ENCODE results near the gene GRK2.

GRK2 gene

DNA sequence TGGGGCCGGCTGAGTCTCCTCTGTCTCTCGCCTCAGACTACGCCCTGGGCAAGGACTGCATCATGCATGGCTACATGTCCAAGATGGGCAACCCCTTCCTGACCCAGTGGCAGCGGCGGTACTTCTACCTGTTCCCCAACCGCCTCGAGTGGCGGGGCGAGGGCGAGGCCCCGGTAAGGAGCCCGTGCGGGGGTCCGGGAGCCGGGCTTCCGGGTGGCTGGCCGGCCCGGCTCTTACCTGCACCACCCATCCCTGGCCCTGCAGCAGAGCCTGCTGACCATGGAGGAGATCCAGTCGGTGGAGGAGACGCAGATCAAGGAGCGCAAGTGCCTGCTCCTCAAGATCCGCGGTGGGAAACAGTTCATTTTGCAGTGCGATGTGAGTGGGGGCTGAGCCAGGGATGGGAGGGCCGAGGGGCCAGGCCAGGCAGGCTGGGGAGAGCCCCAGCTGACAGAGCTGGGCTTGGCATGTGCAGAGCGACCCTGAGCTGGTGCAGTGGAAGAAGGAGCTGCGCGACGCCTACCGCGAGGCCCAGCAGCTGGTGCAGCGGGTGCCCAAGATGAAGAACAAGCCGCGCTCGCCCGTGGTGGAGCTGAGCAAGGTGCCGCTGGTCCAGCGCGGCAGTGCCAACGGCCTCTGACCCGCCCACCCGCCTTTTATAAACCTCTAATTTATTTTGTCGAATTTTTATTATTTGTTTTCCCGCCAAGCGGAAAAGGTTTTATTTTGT is 18.7 kb downstream of the GRK2 start:
- no peak for DNase-seq

DNA sequence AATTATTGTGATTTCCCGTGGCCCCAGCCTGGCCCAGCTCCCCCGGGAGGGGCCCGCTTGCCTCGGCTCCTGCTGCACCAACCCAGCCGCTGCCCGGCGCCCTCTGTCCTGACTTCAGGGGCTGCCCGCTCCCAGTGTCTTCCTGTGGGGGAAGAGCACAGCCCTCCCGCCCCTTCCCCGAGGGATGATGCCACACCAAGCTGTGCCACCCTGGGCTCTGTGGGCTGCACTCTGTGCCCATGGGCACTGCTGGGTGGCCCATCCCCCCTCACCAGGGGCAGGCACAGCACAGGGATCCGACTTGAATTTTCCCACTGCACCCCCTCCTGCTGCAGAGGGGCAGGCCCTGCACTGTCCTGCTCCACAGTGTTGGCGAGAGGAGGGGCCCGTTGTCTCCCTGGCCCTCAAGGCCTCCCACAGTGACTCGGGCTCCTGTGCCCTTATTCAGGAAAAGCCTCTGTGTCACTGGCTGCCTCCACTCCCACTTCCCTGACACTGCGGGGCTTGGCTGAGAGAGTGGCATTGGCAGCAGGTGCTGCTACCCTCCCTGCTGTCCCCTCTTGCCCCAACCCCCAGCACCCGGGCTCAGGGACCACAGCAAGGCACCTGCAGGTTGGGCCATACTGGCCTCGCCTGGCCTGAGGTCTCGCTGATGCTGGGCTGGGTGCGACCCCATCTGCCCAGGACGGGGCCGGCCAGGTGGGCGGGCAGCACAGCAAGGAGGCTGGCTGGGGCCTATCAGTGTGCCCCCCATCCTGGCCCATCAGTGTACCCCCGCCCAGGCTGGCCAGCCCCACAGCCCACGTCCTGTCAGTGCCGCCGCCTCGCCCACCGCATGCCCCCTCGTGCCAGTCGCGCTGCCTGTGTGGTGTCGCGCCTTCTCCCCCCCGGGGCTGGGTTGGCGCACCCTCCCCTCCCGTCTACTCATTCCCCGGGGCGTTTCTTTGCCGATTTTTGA is 19.5 kb downstream of the GRK2 start:
- DNase-seq: no peak

GRCh38 chr11:67286621-67287333 is 20.5 kb downstream of the GRK2 start:
- DNase-seq: no peak

GRCh38 chr11:67287355-67288197 is 21.3 kb downstream of the GRK2 start:
- no peak for DNase-seq

DNA sequence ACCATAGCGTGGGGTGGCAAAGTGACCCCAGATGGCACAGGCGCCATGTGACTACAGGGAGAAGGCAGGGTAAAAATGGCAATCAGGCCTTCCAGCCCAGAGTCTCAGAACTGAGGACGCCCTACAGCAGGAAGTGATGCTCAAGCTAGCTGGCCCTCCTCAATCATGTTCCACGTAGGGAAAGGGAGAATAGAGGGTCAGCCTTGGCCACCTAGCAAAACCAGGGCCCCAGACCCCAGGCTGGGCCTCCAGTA is 21.9 kb downstream of the GRK2 start:
- no peak for DNase-seq

DNA sequence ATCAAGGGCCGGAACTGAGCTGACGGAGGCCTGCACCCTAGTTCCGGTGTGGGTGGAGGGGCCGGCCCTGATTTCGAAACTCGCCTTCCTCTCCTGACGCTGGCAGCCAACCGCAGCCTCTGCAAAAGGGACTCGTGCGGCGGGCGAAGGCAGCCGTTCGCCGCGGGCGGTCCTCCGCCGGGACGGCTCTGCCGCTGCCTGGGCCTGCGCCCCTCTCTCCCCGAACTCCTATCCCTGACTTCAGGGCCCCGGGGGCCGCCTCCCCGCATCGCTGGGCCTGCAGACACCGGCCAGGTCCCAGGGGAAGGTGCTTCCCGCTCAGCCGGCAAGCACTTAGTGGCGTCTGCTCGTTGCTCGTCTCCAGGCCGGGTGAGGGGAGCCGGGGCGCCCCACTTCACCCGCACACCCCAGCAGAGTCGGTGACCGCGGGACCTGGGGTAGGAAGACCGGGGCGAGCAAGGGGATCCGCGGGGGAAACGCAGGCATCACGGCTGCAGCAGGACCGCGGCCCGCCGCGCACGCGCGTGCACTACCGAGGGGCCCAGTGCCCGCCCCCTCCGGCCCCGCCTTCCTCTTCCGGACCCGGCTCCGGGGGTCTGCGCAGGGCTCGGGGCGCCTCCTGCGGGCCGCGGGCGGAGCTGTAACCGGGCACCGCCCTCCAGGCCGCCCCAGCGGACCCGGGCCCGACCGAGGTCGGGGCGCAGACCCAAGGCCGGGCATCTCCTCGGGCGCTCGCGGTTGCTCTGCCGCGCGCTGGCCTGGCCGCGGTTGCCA is 22.4 kb downstream of the GRK2 start:
- DNase-seq: peak; percentile 88

GRCh38 chr11:67289226-67289650 is 23.0 kb downstream of the GRK2 start, which contains the start of gene ANKRD13D:
TSS of gene ANKRD13D (plus strand) at chr11:67289303. CDS start at chr11:67289461, 158 bp downstream.
- no peak for DNase-seq

- DNase-seq: peak; percentile 30
These were observed 23.6 kb downstream of the GRK2 start for GRCh38 chr11:67289651-67290479.

DNA sequence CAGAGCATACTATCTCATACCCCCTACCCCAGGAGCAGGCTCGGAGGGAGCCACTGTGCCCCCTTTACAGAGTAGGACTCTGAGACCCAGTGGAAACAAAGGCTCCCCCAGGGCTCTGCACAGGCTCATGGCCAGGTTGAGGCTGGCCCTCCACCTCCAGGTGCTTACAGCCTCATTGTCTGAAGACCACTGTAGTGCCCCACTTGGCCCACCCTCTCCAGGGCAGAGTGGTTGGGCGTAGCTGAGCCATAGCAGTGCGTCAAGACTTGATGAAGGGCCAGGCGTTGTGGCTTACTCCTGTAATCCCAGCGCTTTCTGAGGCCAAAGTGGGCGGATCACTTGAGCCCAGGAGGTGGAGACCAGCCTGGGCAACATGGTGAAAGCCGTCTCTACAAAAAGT is 24.5 kb downstream of the GRK2 start:
- no peak for DNase-seq

DNA sequence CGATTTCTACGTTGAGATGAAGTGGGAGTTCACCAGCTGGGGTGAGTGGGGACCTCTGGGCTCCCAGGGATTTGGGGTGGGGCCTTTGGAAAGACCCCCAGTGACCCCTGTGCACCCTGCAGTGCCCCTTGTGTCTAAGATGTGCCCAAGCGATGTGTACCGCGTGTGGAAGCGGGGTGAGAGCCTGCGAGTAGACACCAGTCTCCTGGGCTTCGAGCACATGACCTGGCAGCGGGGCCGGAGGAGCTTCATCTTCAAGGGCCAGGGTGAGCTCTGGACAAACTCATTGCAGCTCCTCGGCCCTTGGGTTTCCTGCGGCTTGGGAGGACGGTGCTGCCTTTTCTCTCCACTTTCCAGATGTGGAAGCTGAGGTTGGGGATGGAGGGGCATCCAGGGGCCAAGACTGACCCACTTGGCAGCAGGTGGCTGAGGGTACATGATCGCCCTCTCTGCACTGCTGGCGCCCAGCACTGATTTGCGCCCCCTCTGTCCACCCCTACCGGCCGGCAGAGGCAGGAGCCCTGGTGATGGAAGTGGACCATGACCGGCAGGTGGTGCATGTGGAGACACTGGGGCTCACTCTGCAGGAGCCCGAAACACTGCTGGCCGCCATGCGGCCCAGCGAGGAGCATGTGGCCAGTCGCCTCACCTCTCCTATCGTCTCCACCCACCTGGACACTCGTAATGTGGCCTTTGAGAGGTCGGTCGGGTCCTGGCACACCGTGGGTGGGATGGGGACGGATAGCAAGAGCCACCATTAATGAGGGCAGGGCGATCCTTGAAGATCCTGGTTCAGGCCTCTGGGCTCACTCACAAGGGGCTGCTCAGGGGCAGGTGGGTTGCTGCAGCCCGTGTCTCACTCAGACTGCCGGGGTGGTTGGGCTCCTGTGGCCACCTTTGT is 25.5 kb downstream of the GRK2 start:
- DNase-seq: no peak

- DNase-seq: no peak
These were observed 26.4 kb downstream of the GRK2 start for GRCh38 chr11:67292671-67293070.

GRCh38 chr11:67293090-67293489 is 26.8 kb downstream of the GRK2 start:
- no peak for DNase-seq

DNA sequence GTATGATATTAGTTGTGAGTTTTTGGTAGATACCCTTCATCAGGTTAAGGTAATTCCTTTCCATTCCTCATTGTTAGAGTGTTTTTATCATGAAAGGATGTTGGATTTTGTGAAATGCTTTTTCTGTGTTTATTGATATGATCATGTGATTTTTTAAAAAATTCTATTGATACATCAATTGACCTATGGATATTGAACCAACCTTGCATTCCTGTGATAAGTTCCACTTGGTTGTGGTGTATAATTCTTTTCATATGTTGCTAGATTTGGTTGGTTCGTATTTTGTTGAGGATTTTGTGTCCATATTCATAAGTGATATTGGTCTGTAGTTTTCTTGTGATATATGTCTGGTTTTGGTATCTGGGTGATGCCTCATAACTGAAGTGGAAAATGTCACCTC is 29.6 kb downstream of the GRK2 start:
- no peak for DNase-seq

DNA sequence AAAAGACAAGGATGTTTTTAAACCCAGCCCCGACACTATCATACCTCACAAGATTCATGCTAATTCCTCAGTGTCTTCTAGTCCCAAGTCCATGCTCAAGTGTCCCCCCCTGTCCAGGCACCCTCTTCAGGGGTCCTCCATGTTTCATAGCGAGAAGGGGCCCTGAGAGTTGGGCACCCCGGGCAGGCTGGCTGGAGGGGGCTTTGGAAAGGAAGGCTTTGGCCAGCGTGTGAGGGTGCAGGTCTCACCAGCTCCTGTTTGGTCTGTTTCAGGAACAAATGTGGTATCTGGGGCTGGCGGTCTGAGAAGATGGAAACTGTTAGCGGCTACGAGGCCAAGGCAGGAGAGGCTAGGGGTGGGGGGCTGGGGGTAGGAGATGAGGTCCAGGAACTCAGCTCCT is 32.5 kb downstream of the GRK2 start:
- no peak for DNase-seq

- DNase-seq: no peak
These were observed 33.4 kb downstream of the GRK2 start for GRCh38 chr11:67299471-67300191.

DNA sequence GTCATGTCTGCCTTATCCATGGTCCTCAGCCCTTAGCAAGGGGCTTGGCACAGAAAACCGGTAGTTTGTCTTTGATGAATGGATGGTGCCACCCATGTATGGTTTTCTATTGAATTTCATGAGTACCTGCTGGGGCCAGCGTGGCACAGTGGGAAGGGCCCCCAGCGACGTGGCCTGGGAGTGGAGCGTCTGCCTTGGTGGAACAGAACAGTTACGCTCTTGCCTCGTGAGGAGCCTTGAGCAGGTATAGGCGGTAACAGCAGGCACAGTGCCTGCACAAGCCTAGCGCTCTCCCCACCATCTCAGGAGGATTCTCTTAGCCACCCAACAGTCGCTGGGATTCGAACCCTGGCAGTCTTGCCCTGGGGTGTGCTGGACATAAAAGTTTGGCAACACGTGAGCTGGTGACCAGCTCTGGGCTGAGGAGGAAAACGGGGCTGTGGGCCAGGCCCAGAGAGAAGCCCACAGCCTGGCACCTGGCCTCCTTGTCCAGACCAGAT is 34.0 kb downstream of the GRK2 start:
- DNase-seq: no peak

DNA sequence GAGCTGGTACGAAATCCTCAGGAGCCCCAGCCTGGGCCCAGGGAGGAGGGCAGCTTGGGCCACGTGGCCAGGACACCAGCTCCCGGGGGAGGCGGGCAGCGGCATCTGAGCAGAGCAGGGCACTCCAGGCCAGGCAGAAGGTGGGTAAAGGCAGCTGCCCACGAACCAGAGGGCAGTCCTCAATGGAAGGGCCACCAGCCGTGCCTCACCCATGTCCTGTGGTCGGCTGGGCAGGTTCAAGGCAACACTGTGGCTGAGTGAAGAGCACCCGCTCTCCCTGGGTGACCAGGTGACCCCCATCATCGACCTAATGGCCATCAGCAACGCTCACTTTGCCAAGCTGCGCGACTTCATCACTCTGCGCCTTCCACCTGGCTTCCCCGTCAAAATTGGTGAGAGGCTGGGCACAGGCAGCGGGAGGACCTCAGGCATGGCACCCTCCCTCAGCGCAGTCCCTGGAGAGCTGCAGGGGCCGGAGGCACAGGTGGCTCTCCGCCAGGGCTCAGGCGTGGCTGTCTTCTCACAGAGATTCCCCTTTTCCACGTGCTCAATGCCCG is 34.6 kb downstream of the GRK2 start:
- no peak for DNase-seq

GRCh38 chr11:67301313-67301921 is 35.1 kb downstream of the GRK2 start:
- DNase-seq: no peak

Measured in NCI-H1092 treated with DMSO at 0.1 percent for 48 hours (cell line).